Muscle layer of colon (tissue), 2 donors: Measurements from ENCODE around the gene C2CD3.
A peak's percentile ranks its signal among the peaks of the same experiment; 100 is the strongest.
"Not testable (repeated sequence)": the region's sequence is repeated elsewhere in the genome, so short reads cannot be mapped to it uniquely, and the experiment has no call there.

ENCODE experiments used
- H3K27ac ChIP-seq: one replicate; pipeline ENCODE4 v1.7.0; 2013; ENCODE audit warnings: low read depth, mild to moderate bottlenecking, low read length, moderate library complexity
- H3K27me3 ChIP-seq, 2 donors: one replicate each; pipeline ENCODE4 v1.7.0; 2013; ENCODE audit warnings: low read length in 2 of 2, mild to moderate bottlenecking in 2 of 2; ENCODE audit not compliant: insufficient read depth in 2 of 2, control insufficient read depth in 1 of 2
- H3K36me3 ChIP-seq: one replicate; pipeline ENCODE4 v1.7.0; 2013; ENCODE audit warnings: mild to moderate bottlenecking, low read length; ENCODE audit not compliant: insufficient read depth
- H3K4me1 ChIP-seq: one replicate; pipeline ENCODE4 v1.7.0; 2013; ENCODE audit warnings: mild to moderate bottlenecking, low read length; ENCODE audit not compliant: insufficient read depth
- H3K4me3 ChIP-seq, 2 donors: one replicate each; pipeline ENCODE4 v1.7.0; 2013; ENCODE audit warnings: low read length in 2 of 2, low read depth in 1 of 2, mild to moderate bottlenecking in 1 of 2, moderate library complexity in 1 of 2
- H3K9ac ChIP-seq: one replicate; pipeline ENCODE4 v1.7.0; 2013; ENCODE audit warnings: low read length
- H3K9me3 ChIP-seq: one replicate; pipeline ENCODE4 v1.7.0; 2013; ENCODE audit warnings: mild to moderate bottlenecking, low read length
- donor health status: abdominal sarcoma.
- donor health status: Adenocarcinoma of cecum.

The C2CD3 gene

DNA sequence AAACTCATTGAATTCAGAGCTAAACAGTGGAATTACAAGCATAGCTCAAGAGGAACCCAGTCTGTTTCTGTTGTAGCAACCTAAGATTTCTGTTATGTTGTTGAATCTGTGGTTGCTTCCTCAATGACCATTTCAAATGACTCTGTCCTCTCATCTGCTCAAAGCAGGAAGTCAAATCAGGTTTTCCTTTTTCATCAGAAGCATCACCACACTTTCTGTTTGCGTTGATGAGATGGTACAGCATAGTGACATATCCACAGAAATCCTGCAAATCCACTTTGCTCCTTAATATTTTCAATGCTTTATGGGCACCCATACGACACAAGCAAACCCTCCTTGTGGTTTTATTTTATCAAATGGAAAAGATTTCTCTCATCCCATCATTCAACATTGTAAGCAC lies 175.6 kb downstream of the C2CD3 start:
- H3K9ac ChIP-seq = no peak overlapping the region
- no peak overlapping the region for H3K27ac ChIP-seq
- no peaks in the 10 kb centered on the region for H3K4me1 ChIP-seq
- H3K9me3 ChIP-seq = no peaks in the 10 kb centered on the region
- H3K4me3 ChIP-seq = no peak overlapping the region
- H3K27me3 ChIP-seq = no peaks in the 10 kb centered on the region
- no peaks in the 10 kb centered on the region for H3K36me3 ChIP-seq

DNA sequence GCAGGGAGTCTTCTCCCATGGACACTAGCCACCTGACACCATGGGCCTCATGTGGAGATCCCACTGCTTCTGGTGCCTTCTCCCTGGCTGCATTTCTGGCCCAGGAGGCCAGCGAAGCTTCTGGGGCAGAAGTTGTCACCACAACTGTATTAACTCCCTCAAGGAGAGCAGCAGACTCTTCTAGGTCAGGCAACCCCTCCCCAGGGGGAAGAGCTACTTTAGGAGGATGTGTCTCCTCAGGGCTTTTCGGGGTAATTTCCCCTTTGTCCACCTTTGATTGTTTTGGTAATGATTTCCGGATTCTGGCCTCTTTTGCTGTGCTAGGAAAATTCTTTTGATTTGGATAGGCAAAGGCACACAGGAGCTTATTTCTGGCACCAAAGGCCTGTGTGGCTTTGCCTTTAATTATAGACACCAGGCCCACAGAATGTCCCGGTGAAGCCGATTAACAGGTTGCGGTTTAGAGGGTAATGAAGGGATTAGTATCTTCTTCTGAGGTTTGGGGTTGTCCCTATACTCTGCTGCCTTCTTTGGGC lies 179.3 kb downstream of the C2CD3 start:
- Histone ChIP-seq H3K36me3 (no peaks in the 10 kb centered on the region), H3K4me1 (no peaks in the 10 kb centered on the region), H3K4me3 (no peak overlapping the region), H3K9me3 (no peaks in the 10 kb centered on the region), H3K27me3 (no peaks in the 10 kb centered on the region), H3K27ac (no peak overlapping the region), H3K9ac (no peak overlapping the region)

DNA sequence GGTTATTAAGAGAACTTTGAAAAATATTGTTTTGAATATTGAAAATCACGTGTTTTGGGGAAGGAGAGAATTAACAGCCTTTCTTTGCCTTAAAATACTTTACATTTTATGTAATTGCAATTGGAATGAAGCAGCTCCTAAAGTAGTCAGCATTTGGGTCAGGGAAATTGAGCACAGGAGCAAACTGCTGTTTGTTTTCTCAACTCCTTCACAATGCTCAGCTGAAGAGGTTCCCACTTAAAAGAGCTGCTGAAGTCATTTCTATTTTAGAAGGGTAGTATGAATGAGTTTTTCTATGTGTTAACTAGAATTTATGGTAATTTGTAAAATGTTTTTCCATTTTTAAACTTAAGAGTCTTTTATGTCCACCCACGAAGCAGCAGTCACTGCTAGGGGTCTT lies 180.1 kb downstream of the C2CD3 start:
- Histone ChIP-seq H3K27ac (no peak overlapping the region), H3K27me3 (no peaks in the 10 kb centered on the region), H3K36me3 (no peaks in the 10 kb centered on the region), H3K4me3 (no peak overlapping the region), H3K4me1 (no peaks in the 10 kb centered on the region), H3K9ac (no peak overlapping the region), H3K9me3 (no peaks in the 10 kb centered on the region)

DNA sequence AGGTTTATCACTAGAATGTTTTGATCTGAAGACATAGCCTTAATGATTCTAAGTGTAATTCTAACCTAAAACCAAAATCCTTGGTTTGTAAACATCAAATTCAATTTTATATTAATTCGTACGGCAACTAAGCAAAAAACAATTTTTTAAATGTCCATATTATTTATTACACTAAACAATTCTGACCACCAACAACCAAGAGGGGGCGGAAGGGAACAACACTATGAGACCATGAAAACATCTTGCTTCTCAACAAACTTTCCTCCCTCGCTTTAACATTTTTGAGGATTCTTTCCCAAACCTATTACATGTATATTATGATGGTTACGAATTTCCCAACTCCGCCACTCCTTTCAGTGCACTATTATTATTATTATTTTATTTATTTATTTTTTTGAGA lies 181.6 kb downstream of the C2CD3 start:
- Histone ChIP-seq H3K27me3 (no peaks in the 10 kb centered on the region), H3K27ac (no peak overlapping the region), H3K36me3 (no peaks in the 10 kb centered on the region), H3K9me3 (no peaks in the 10 kb centered on the region), H3K4me1 (peaks cover under 1% of the 10 kb centered on the region), H3K9ac (no peak overlapping the region), H3K4me3 (no peak overlapping the region)

DNA sequence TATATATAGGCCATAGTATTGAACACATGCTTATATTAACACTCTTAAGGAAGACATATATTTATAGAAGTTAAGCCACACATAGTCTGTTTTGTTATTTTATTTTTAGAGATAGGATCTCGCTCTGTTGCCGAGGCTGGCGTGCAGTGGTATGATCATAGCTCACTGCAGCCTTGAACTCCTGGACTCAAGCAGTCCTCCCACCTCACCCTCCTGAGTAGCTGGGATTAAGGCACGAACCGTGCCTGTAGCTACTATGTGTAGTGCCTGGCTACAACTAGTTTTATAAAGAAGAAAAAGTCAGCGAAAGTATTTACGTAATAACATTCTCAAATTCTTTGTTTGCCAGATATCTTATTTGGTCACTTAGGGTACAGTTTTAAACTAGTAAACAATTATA lies 182.6 kb downstream of the C2CD3 start:
- peaks cover 7% of the 10 kb centered on the region for H3K4me1 ChIP-seq
- no peak overlapping the region for H3K9ac ChIP-seq
- H3K4me3 ChIP-seq = no peak overlapping the region

DNA sequence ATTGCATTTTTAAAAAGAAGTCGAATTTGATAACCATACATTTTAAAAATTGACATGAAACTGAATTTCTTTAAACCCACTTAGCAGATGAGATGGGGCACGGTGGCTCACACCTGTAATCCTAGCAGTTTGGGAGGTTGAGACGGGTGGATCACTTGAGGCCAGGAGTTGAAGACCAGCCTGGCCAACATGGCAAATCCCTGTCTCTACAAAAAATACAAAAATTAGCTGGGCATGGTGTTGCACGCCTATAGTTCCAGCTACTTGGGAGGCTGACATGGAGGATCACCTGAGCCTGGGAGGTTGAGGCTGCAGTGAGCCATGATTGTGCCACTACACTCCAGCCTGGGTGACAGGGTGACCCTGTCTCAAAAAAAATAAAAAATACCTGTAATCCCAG lies 185.1 kb downstream of the C2CD3 start:
- not testable (repeated sequence) for H3K9me3 ChIP-seq, H3K4me3 ChIP-seq, H3K36me3 ChIP-seq, H3K9ac ChIP-seq, H3K27me3 ChIP-seq, H3K27ac ChIP-seq
- peaks cover 11% of the 10 kb centered on the region for H3K4me1 ChIP-seq

More for the DNA sequence above, 182.6 kb downstream of the C2CD3 start:
- H3K27ac ChIP-seq = no peak overlapping the region
- H3K9me3 ChIP-seq = no peaks in the 10 kb centered on the region
- H3K36me3 ChIP-seq = no peaks in the 10 kb centered on the region
- H3K27me3 ChIP-seq = no peaks in the 10 kb centered on the region

DNA sequence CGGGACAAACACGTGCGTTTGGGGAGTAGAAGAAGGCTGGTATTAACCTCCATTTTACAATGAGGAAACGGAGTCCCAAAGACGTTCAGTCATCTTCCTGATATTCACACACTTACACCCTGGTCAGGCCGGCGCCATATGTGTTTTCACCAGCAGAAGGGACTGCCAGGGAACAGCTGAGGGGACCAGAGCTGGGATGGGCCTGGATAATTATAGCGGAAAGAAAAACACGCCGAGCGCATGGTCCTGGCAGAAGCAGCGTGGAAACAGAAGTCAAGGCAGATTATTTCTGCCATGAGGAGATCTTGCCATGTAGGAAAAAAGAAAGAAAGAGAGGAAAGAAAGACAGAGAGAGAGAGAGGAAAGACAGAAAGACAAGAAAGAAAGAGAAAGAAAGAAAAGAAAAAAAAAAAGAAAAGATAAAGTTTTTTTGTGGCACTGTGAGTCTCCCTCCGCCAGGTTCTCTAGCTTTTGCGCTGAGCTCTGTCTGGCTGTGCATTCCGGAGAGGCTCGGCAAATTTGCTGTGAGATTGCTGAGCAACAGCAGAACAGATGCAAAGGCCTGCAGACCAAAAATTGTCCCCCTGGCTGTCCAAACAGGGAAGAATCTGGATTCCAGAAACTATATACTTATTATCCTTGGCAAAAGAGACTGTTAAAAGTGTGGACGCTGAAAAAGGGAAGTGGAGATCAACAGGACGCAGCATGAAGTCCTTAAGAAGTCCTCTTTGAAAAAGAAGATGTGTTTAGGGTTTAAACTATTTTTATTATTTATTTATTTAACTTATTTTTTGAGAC lies 186.9 kb downstream of the C2CD3 start:
- Histone ChIP-seq H3K9me3 (no peaks in the 10 kb centered on the region), H3K4me3 (peak overlapping the region; percentile 85 to 88), H3K27me3 (no peaks in the 10 kb centered on the region), H3K4me1 (peaks cover 11% of the 10 kb centered on the region), H3K9ac (peak overlapping the region; percentile 21), H3K36me3 (no peaks in the 10 kb centered on the region), H3K27ac (peak overlapping the region; percentile 82)

DNA sequence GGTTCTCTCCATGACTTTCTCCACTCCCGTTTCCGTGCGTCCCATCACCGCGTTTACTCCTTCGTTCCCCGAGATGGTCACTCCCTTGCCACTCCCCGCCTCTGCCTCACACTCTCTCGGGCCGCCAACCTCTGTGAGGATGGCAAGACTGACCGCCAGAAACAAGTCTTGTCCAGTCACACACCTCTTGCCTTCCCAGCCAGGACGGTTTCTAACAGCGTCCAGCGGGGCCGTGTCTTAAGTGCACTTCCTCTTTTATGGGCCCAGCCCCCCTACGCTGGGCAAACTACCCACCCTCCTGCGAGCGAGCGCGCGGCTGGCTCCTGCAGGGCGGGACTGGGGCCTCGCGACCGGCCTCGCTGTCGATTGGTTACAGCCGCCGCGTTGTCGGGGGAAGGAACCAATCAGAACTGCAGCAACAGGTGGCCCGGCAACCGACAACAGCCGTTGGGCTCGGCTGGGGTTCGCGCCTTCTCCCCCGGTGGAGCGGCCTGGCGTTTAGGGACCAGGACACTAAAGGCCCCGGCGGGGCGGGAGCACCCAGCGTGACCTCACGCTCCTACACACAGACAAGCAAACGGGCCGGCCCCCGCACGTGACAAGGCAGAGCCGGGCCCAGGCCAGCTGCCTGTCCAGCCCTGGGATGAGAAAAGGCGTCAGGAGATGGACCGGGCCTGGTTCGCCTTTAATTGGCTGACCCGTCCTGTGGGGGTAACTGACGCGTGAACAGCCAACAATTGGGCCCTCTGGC lies 187.6 kb downstream of the C2CD3 start:
- peak overlapping the region; percentile 85 to 88 for H3K4me3 ChIP-seq
- H3K27ac ChIP-seq = peak overlapping the region; percentile 82
- H3K36me3 ChIP-seq = peaks cover 7% of the 10 kb centered on the region
- H3K9ac ChIP-seq = peak overlapping the region; percentile 53
- peaks cover 11% of the 10 kb centered on the region for H3K4me1 ChIP-seq
- H3K9me3 ChIP-seq = no peaks in the 10 kb centered on the region
- no peaks in the 10 kb centered on the region for H3K27me3 ChIP-seq

DNA sequence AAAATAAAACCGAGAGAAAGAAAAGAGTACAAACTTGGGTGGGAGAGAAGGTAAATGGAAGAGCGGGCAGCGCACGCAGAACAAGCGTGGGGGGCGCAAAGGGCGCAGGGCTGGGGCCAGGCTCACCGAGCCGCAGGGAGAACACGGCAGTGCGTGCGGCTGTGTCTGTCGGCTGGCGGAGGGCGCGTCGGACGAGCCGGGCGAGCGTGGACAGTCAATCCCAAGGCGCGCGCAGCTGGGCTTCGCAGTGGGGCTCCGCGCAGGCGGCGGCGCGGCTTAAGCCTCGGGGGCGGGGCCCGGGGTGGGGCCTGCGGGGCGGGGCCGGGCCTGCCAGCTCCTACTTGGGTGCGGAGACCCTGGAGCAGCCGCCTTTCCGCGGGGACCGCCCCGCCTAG lies 188.2 kb downstream of the C2CD3 start, which contains the start of gene UCP2:
TSS of gene UCP2 (minus strand) at position 249 of the 395 bp plus-strand sequence. CDS start 4,465 bp downstream, outside the sequence.
- peak within 1 kb of the TSS; percentile 53 for H3K9ac ChIP-seq
- no peaks in the 10 kb centered on the region for H3K9me3 ChIP-seq
- peaks cover 11% of the 10 kb centered on the region for H3K4me1 ChIP-seq
- peaks cover 8% of the 10 kb centered on the region for H3K36me3 ChIP-seq
- H3K4me3 ChIP-seq = peak within 1 kb of the TSS; percentile 85 to 88
- no peaks in the 10 kb centered on the region for H3K27me3 ChIP-seq
- H3K27ac ChIP-seq = peak within 1 kb of the TSS; percentile 82

DNA sequence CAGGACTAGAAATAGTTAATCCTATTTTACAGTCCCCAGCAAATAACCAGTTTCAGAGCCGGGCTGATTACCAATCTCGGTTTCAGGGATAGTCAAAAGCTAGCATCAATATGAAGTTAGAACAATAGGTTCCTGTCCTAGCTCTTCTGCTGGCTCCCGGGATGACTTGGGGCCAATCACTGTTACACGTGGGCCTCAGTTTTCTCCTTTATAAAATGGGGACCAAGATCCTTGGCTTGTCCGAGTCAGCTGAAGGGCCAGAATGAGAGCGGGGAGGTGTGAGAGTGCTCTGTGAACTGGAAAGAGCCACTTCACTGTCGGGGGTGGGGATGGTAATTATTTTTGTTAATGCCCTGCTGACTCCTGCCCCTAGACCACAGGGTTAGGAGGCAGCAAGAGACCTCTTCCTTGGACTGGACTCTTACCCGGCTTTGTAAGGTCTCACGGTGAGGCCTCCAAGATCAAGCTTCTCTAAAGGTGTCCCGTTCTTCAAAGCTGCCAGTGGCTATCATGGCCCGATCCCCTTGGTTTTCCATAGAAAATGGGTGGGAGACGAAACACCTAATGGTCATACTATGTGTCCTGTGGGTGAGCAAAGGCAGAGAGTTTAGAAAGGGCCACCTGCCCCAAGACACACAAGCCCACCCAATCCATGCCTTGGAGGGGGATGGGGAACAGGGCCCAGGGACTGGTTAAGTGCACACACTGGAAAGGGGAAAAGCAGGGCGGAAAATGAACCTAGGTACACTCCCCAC lies 189.6 kb downstream of the C2CD3 start:
- peak overlapping the region; percentile 82 for H3K27ac ChIP-seq
- H3K9ac ChIP-seq = peak overlapping the region; percentile 44
- H3K36me3 ChIP-seq = peaks cover 19% of the 10 kb centered on the region
- no peaks in the 10 kb centered on the region for H3K9me3 ChIP-seq
- peaks cover 11% of the 10 kb centered on the region for H3K4me1 ChIP-seq
- peak overlapping the region in 1 of 2 donors; percentile 53 for H3K4me3 ChIP-seq
- no peaks in the 10 kb centered on the region for H3K27me3 ChIP-seq
